Stimulated activated CD8-positive, alpha-beta memory T cell treated with anti-CD3 and anti-CD28 coated beads, Interleukin-7, amount 100 ng/mL, for 24 hours (primary cell): ENCODE data around the gene GSTT2B.
"Not testable (repeated sequence)": the region's sequence is repeated elsewhere in the genome, so short reads cannot be mapped to it uniquely, and the experiment has no call there.

Source experiments
- DNase-seq: peaks from one replicate; pipeline ENCODE4 v3.0.0-alpha.2; 2020; ENCODE audit warnings: low read depth

The GSTT2B gene

DNA sequence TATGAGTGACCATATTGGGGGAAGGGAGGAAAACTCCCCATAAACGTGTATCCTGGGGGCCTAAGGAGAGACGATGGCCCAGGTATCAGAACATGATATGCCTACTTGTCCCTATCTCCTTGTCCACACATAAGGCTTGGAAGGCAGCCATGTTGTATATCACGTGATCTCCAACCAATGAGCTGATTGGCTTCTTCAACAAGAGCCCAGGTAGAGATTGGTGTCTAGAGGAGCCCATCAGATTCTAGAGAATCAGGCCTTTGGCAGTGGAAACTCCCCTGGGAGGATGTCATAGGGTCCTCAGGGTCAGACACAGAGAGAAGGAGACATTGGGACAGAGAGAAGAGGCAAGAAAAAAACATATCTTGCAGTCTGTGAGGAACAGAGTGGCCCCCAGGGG, 13.6 kb downstream of the GSTT2B start:
- DNase-seq = not testable (repeated sequence)

DNA sequence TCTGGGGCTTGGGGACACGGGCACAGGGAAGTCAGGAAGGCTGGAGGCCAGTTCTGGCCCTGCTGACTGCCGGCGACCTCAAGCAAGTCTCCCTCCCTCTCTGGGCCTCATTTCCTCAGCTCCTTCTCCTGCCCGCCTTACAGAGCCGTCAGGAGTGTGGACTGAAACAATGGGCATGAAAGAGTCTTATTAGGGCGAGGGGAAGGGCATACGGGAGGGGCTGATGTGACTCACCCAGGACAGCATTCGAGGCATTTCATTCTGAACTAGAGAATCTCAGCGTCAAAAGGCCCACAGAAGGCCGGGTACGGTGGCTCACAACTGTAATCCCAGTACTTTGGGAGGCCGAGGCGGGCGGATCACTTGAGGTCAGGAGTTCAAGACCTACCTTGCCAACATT, 20.8 kb downstream of the GSTT2B start:
- DNase-seq = not testable (repeated sequence)

DNA sequence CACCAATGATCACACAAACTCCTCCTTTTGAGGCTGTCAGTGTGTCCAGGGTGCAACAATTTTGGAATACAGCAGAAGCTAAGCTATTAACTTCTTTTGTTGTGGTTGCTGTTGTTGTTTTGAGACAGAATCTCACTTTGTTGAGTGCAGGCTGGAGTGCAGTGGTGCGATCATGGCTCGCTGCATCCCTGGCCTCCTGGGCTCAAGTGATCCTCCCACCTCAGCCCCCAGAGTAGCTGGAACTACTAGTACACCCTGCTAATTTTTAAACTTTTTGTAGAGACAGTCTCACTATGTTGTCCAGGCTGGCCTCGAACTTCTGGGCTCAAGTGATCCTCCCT, 22.0 kb downstream of the GSTT2B start:
- DNase-seq = no peak

DNA sequence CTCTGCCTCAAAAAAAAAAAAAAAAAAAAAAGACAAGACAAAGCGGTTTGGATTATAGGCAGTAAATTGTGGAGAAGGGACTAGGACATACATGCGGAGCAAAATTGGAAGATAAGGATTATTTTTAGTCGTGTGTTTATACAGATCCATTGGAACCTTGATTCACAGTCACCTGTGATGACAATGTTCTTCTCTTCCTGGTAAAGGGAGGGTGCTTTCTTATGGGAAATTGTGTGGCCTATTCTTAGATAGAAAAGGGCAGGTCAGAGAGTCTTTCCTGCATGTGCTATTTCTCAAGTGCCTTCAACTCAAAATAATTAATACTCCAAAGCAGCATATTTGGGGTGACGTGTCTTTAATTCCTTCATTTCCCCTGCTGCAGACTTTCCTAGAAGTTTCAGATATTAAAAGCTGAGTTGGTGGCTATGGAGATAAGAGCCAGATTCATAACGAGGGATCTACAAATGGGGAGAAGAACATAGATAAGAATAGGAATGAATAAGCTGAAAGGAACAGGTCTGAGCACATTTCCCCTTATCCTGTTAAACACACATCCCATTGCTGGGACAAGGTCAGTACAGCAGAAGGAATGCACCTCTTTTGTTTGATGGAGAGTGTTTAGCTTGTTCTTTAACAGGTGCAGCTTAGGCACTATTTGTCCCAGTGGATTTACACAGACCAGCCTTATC, 22.5 kb downstream of the GSTT2B start:
- DNase-seq = no peak

DNA sequence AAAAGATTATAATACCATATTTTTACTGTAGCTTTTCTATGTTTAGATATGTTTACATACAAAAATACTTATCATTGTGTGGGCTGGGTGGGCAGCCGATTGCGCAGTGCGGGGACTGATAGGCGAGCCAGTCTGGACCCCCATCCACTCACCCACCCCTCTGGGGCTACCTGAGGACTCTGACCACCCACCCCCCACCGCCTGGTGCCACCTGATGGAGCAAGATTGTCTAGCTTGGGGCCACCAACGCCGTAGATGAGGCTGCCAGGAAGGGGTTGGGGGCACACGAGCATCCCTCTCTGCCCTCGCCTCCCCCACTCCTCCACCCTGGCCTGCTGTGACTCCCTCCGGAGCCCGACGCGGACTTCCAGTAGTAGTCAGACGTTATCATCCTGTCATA, 34.4 kb downstream of the GSTT2B start:
- no peak for DNase-seq

DNA sequence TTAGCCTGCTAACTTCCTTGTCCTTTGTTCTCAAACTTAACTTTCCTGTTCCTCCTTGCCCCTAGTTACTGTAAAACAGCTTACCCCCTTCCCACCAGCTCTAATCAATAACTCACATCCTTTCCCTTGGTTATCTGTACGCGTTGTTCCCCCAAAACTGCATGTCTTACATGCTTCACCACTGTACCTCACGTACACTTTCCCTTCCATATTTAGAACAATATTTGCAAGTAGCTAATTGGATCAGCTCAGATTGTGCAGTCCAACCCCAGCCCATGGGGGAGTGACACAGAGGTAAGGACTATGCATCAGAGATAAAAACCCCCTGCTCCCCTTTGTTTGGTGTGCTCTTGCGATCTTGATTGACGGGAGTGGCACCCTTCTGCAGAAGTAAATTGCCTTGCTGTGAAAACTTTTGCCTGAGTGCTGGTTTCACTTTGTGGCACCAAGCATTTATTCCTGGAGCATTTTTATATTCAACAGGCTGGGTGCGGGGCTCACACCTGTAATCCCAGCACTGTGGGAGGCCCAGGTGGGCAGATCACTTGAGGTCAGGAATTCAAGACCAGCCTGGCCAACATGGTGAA, 35.9 kb downstream of the GSTT2B start:
- DNase-seq = no peak

DNA sequence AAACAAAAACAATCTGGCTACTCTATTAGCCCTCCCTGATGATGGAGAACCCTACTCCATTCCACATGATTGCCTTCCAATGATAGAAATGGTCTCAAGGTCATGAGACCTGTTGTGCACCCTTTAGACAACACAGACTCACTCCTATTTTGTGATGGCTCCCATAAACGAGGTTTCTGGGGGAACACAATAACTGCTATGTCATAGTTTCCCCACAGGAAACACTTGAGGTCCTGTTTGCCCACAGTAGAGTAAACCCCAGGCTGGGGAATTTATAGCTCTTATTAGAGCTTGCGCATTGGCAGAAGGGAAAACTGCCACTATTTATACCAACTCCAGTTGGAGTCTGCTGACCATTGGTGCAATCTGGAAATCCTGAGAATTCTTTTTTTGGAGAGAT, 38.1 kb downstream of the GSTT2B start:
- no peak for DNase-seq

DNA sequence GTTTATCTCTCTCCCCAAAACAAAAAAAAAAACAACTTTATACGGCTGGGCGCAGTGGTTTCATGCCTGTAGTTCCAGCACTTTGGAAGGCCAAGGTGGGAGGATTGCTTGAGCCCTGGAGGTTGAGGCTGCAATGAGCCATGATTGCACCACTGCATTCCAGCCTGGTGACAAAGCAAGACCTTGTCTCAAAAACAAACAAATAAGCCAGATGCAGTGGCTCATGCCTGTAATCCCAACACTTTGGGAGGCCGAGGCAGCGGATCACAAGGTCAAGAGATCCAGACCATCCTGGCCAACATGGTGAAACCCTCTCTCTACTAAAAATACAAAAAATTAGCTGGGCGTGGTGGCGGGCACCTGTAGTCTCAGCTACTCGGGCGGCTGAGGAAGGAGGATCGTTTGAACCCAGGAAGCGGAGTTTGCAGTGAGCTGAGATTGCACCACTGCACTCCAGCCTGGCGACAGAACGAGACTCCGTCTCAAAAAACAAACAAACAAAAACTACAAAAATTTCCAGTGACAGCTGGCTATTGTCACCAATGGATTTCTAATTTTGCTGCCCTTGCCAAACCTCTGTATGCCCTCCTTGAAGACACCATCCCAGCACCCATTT, 39.3 kb downstream of the GSTT2B start:
- not testable (repeated sequence) for DNase-seq

DNA sequence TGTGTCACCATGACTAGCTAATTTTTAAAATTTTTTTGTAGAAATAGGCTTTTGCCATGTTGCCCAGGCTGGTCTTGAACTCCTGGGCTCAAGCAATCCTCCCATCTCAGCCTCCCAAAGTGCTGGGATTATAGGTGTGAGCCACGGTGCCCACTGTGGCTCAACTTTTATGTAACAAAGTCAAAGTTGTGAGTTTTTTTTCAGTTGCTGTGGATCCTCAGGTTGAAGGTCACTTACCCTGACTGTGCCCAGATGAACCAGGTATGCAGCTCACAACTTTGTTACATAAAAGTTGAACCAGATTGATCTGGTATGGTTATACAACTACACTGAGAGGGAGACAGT, 40.8 kb downstream of the GSTT2B start:
- not testable (repeated sequence) for DNase-seq

DNA sequence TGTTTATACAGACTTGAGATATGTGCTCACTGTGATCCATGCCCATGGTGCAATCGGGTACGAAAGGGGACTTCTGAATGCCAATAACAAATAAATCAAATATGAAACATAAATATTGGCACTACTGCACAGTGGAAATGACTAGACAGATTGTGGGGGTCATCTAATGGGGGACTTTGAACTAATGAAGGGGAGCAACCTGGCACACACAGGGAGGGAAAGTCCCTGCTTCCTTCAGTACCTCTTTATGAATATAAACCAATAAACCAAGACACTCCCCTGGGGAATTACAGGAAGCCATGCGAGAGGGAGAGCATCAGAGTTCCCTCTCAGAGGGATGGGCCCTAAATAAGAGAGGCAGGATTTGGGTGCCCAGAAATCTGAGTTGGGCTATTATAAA, 45.7 kb downstream of the GSTT2B start:
- no peak for DNase-seq

DNA sequence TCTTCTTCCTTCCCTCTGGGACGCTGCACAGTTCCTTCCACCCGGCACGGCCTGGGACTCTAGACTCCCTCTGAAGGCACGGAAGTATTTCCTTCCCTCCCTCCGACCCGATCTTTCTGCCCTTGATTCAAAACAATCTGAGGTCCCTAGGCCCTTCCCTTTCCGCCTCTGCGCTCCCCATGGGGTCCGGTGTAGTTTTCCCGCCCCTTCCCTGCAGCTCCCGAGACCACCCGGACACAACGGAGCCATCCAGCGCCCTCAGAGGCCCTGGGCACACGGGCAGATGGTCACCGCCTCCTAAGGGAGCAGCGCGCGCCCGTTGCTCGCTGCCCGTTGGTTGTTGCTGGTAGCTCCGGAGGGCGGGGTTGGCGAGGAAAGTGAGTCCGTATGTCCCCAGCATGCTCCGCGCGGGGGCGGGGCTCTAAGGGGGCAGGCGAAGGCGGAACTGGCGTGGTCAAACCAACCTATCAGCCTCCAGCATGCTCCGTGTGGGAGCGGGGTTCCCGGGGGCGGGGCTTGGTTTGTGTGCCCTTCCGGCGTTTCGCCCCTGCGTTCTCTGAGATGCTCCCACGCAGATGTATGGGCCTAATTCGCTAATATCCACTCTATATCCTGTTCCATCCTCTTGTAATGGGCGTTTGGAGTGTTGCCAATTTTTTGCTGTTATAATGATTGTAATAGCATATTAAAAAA, 47.2 kb downstream of the GSTT2B start:
- DNase-seq = peak; percentile 99

DNA sequence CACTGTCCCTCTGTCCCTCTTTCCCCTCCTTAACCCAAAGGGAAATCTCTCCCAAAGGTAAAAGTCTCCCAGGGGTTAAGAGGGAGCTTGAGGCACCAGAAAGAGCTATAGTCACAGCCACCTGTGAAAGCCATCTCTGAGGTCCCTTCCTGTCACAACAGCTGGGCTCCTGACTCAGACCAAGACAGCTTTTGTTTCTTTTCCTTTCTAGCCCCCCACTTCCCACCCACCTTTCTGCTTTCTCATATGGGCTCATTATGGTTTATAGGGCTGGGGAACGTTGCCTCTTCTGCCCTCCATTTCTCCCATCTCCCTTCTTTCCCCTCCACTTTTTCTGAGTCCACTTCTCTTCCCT, 47.7 kb downstream of the GSTT2B start:
- no peak for DNase-seq

DNA sequence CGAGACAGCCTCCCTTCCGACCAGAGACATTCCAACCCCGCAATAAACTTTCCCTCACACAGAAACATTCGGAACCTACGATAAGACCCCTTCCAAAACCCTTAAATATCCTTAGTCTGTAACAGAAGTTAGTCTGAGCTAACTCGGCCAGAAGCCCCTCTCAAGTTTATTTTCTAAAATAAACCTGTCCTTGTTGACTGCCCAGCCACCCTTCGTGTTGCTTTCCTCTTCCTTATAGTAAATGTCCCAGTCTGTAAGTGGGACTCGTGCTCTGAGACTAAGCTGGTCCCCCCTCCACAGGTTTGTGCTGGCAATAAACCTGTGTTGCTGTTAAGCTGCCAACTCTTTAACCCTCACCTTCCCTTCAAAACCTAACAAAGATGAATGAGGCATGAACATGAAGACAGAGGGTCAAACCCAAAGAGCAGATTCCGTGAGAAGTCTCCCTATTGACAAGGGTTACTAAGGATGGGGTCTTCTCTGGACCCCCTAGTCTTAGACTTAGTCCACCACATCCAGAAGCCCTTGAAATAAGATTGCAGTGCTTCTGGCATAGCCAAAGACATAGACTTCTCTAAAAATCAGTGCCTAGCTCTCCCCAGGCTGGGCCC, 48.6 kb downstream of the GSTT2B start:
- no peak for DNase-seq

DNA sequence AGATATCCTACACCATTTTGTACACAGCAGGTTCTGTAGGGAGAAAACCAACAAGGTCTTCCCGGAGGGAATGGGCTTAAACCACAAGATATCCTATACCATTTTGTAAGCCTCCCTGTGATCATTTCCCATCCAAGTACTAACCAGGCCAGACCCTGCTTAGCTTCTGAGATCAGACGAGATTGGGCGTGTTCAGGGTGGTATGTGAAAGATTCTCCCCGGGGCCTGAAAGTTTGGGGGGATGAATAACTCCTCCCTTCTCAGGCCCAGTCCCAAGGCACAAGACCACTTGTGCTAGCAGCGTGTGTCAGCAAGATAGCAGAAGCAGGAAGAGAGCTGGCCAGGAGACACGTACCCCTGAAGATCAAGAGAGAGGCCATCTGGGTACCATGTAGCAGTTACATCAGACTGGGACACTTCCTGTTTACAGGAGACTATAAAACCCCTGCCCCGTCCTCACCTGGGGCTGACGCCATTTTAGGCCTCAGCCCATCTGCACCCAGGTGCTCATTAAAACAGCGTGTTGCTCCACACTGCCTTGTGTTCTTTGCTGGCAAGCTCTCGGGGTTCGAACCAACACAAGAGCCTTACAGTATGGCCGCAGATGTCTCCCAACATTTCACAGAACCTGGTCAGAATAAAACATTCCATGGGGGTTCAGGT, 49.5 kb downstream of the GSTT2B start:
- no peak for DNase-seq

DNA sequence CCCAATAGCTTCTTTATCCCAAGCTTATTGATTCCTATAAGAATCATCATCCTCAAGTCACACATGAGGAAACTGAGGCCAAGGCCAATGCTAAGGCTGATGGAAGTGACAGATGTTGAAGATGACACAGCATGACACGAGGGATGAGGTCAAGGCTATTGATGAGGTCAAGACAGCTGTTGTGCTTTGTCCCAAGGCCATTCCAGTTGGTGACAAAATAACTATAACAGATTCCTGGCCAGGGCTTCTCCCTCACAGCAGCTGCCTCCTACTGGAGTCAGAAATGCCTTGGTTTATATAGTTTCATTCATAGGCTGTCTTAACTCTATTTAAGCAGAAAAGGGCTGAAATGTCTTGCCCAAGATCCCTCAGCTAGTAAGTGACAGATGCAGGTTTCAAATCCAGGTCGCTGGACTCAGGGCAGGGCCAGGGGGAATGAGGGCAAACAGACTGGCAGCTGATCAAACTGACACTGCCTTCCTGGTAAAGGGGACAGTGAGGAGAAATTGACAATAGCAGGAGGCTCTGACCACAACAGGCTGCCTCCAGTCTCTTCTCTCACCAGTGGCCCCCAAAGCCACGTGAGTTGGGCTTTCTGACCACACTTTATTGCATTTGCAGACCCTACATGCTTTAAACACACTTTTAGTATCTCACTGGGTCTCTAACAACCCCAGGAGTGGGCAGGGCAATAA, 50.4 kb downstream of the GSTT2B start:
- no peak for DNase-seq

DNA sequence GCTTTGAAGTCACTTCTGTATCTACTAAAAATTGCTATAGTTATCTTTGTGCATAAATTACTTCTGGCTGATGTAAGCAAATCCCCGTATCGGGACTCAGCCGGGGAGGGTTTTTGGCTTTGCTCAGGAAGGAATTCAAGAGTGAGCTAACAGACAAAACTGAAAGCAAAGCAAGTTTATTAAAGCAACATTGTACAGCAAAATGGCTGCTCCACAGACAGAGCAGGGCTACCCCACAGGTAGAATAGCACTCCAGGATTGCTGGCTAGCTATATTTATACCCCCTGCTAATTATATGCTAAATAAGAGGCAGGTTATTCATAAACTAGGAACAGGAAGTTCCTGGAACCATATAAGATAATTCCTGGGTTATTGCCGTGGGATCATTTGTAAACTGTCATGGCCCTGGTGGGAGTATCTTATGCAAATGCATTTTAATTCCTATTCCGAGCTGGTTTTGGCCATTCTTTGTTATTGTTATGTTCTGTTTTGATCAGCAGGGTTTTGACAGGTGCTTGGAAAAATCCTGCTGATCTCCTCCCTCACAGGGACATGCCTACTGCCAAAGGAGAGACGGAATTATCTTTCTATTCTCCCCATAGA, 51.6 kb downstream of the GSTT2B start:
- DNase-seq = no peak

DNA sequence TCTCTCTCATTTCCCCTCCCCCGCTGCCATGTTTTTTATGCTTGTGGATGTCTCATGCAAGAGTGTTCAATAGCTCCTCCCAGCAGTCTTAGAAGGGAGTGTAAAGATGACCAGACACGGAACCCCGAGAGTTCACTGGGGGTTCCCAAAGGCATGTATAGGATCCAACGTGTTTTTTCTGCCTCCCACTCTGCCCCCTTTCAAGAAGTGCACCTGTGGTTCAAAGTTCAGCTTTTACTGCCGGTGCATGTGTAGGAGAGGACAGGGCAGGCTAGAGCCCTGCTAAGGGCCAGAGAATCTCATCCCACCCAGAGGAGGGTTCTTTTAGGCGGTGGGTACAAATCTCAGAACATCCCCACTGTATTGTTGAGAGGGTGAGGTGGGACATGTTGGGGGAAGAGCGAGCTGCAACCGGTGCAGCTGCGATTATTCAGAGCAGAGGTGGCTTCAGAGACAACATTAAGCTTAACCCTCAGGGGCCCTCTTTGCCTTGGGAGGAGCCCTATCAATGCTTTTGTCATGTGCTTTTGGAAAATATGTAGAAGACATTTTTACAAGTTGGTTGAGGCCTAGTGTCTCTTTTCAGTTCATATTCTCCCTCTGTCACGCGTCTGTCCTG, 52.3 kb downstream of the GSTT2B start:
- no peak for DNase-seq

DNA sequence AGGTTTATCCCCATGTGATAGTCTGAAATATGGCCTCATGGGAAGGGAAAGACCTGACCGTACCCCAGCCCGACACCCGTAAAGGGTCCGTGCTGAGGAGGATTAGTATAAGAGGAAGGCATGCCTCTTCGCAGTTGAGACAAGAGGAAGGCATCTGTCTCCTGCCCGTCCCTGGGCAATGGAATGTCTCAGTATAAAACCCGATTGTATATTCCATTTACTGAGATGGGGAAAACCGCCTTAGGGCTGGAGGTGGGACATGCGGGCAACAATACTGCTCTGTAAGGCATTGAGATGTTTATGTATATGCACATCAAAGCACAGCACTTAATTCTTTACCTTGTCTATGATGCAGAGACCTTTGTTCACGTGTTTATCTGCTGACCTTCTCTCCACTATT, 53.6 kb downstream of the GSTT2B start:
- DNase-seq = not testable (repeated sequence)
